Astrocyte of the cerebellum (primary cell): ENCODE results near the gene TSPYL1.

Experiments used
- DNase-seq: peaks from one replicate; pipeline ENCODE4 v3.0.0-alpha.2; 2011; ENCODE audit warnings: low read depth
- H3K4me3 ChIP-seq: 2 replicates; pipeline ENCODE4 v1.5.1; 2011; ENCODE audit warnings: mild to moderate bottlenecking, low read depth, low read length, moderate library complexity
- CTCF ChIP-seq: IDR thresholded peaks from 2 replicates; pipeline ENCODE4 v1.5.1; 2012; ENCODE audit warnings: low read length, low read depth, moderate library complexity, mild to moderate bottlenecking; ENCODE audit errors: missing control alignments
- in situ Hi-C: cut with HindIII; loops from 2 replicates; pipeline ENCODE4 v1.10.0; 2017; ENCODE audit warnings: low sequenced_read_pairs

Gene TSPYL1

GRCh38 chr6:116254297-116255056 lies 25.3 kb downstream of the TSPYL1 start:
- in situ Hi-C loops, result no loop called here
- H3K4me3 ChIP-seq, result peak overlapping the region; percentile 99
- no peak for DNase-seq
- TF ChIP-seq CTCF, result no peak

- DNase-seq, result peak; percentile 96
- H3K4me3 ChIP-seq, result peak within 1 kb of the TSS; percentile 99
- in situ Hi-C loops, result no loop called here
- TF ChIP-seq CTCF, result no peak
These were observed 26.0 kb downstream of the TSPYL1 start, which contains the start of gene TSPYL4 for GRCh38 chr6:116253505-116254296. Gene TSPYL4 (minus strand): TSS chr6:116254075. CDS start chr6:116254008, 67 bp downstream.

- TF ChIP-seq CTCF, result no peak
- no peak for DNase-seq
- in situ Hi-C loops, result no loop called here
- H3K4me3 ChIP-seq, result peak overlapping the region; percentile 99
These were observed 26.6 kb downstream of the TSPYL1 start for GRCh38 chr6:116253188-116253504.

GRCh38 chr6:116251568-116252384 lies 28.0 kb downstream of the TSPYL1 start:
- peak overlapping the region; percentile 38 for H3K4me3 ChIP-seq
- peak; percentile 13 for DNase-seq
- in situ Hi-C loops, result no loop called here
- no peak for TF ChIP-seq CTCF

- H3K4me3 ChIP-seq, result no peak overlapping the region
- no peak for DNase-seq
- in situ Hi-C loops, result no loop called here
- no peak for TF ChIP-seq CTCF
These were observed 31.2 kb downstream of the TSPYL1 start for GRCh38 chr6:116248577-116248976.

- in situ Hi-C loops, result no loop called here
- H3K4me3 ChIP-seq, result no peak overlapping the region
- no peak for TF ChIP-seq CTCF
- no peak for DNase-seq
These were observed 32.4 kb downstream of the TSPYL1 start for GRCh38 chr6:116247285-116247684.
